K562 (cell line): ENCODE measurements around the gene CBFA2T3. TPM values are rescaled to one million over a fixed set of nuclear protein-coding genes. Genes with fewer than 3 reads are reported as not detected.
A peak's percentile ranks its signal among the peaks of the same experiment; 100 is the strongest.
"Not testable (repeated sequence)": the region's sequence is repeated elsewhere in the genome, so short reads cannot be mapped to it uniquely, and the experiment has no call there.

Experiments
- ATAC-seq: fragments of 200-7000 bp; cut with Tn5 transposase; 3 replicates; pipeline ENCODE4 v1.9.1; 2020; ENCODE audit warnings: moderate library complexity
- BruUV-seq: library from RNA; stranded (reverse); fragments of 400-500 nt; replicated peaks from 2 replicates; lab custom pipeline; 2021; lab: Mats Ljungman, UMichigan
- CTCF ChIA-PET: fragments of 300-600 bp; formaldehyde crosslinking; extraction: SDS; loops from one replicate; lab custom pipeline; 2021; ENCODE audit warnings: low intra/inter-chr PET ratio; lab: Yijun Ruan, JAX
- POLR2A ChIA-PET: fragments of 300-600, 350-650 bp; sonication (Branson Sonifier 250); formaldehyde crosslinking; extraction: SDS; loops from one replicate; lab custom pipeline; 2021; ENCODE audit warnings: antibody characterized with exemption, inconsistent platforms; lab: Yijun Ruan, JAX
- DNase-seq, 4 experiments: peaks; one replicate each; pipeline versions ENCODE4 v3.0.0 to v3.0.0-alpha.2; 2011 to 2018; ENCODE audit warnings: low spot score in 3 of 4, mixed read lengths in 3 of 4; ENCODE audit errors: extremely low read depth in 1 of 4
- FAIRE-seq: peaks from 2 replicates; lab custom pipeline; 2011; peaks lifted over from hg19 to GRCh38; lab: Jason Lieb, UNC
- H2AFZ ChIP-seq: 2 replicates; pipeline ENCODE4 v1.6.0; 2011; ENCODE audit warnings: low read depth, low read length, control low read depth, inconsistent platforms
- H3K27ac ChIP-seq: fragments of 200-600 bp; 3 replicates; pipeline ENCODE4 v1.8.0; 2011; ENCODE audit warnings: low read depth, mild to moderate bottlenecking, control low read depth, inconsistent platforms, low read length, moderate library complexity, mixed read lengths; ENCODE audit errors: extremely low read depth
- H3K27me3 ChIP-seq, 2 experiments: fragments of 300-600 bp in 1 of 2; 2 replicates in 1 of 2; 3 replicates in 1 of 2; pipeline versions ENCODE4 v1.6.0 to v1.8.0; 2011; ENCODE audit warnings: inconsistent platforms in 2 of 2, low read length in 2 of 2, mild to moderate bottlenecking in 1 of 2, mixed read lengths in 1 of 2, moderate library complexity in 1 of 2; ENCODE audit not compliant: control insufficient read depth in 2 of 2, insufficient read depth in 2 of 2
- H3K36me3 ChIP-seq: fragments of 300-600 bp; 3 replicates; pipeline ENCODE4 v1.8.0; 2011; ENCODE audit warnings: mild to moderate bottlenecking, low read length, inconsistent platforms; ENCODE audit not compliant: control insufficient read depth, insufficient read depth
- H3K4me1 ChIP-seq, 2 experiments: fragments of 200-600 bp in 1 of 2; replicated peaks in 1 of 2; 2 replicates in 1 of 2; 3 replicates in 1 of 2; pipeline versions ENCODE4 v1.5.1 to v1.8.0; 2011; ENCODE audit warnings: inconsistent platforms in 2 of 2, low read length in 2 of 2, mild to moderate bottlenecking in 1 of 2, mixed read lengths in 1 of 2, moderate library complexity in 1 of 2; ENCODE audit not compliant: control insufficient read depth in 2 of 2, insufficient read depth in 2 of 2
- H3K4me2 ChIP-seq: 2 replicates; pipeline ENCODE4 v1.6.1; 2011; ENCODE audit warnings: low read length, control low read depth, inconsistent platforms, mixed read lengths; ENCODE audit not compliant: insufficient read depth
- H3K4me3 ChIP-seq: fragments of 200-600 bp; sonication (generic), shearing (Covaris generic); 2 replicates; pipeline ENCODE4 v1.5.1; 2016; ENCODE audit warnings: control low read depth, inconsistent platforms
- H3K79me2 ChIP-seq: fragments of 200-600 bp; 3 replicates; pipeline ENCODE4 v1.8.0; 2011; ENCODE audit warnings: low read length, inconsistent platforms; ENCODE audit not compliant: control insufficient read depth, insufficient read depth
- H3K9ac ChIP-seq, 2 experiments: 2 replicates each; pipeline versions ENCODE4 v1.6.0 to v1.6.1; 2011; ENCODE audit warnings: low read depth in 2 of 2, low read length in 2 of 2, control low read depth in 1 of 2, inconsistent platforms in 1 of 2, mild to moderate bottlenecking in 1 of 2, mixed read lengths in 1 of 2; ENCODE audit not compliant: insufficient read depth in 1 of 2
- H3K9me1 ChIP-seq: one replicate; pipeline ENCODE4 v1.6.0; 2011; ENCODE audit warnings: inconsistent platforms, mild to moderate bottlenecking, low read length, moderate library complexity; ENCODE audit not compliant: control insufficient read depth, insufficient read depth
- H3K9me3 ChIP-seq: replicated peaks from 2 replicates; pipeline ENCODE4 v1.5.1; 2011; ENCODE audit warnings: low read depth, low read length, inconsistent platforms; ENCODE audit not compliant: control insufficient read depth, insufficient read depth
- H4K20me1 ChIP-seq: replicated peaks from 2 replicates; pipeline ENCODE4 v1.6.1; 2011; ENCODE audit warnings: low read length, inconsistent platforms, mixed read lengths; ENCODE audit not compliant: control insufficient read depth, insufficient read depth
- CLOCK ChIP-seq: fragments of 250-450 bp; sonication (Bioruptor Pico); IDR thresholded peaks from 2 replicates; pipeline ENCODE4 v1.4.0; 2020; ENCODE audit warnings: mild to moderate bottlenecking, moderate library complexity, borderline replicate concordance
- HEY1 ChIP-seq: fragments of 250-450 bp; sonication (Bioruptor Pico); IDR thresholded peaks from 2 replicates; pipeline ENCODE4 v1.5.0; 2020; ENCODE audit warnings: mild to moderate bottlenecking, moderate library complexity, borderline replicate concordance
- KAT7 ChIP-seq: sonication (generic); formaldehyde crosslinking; IDR thresholded peaks from 2 replicates; pipeline ENCODE4 v1.8.0; 2022; ENCODE audit warnings: missing genetic modification reagents, mild to moderate bottlenecking, borderline replicate concordance
- SMAD1 ChIP-seq: fragments of 150-350 bp; IDR thresholded peaks from 2 replicates; pipeline ENCODE4 v1.6.1; 2014; ENCODE audit warnings: low read length, low read depth; ENCODE audit not compliant: partially characterized antibody
- SMAD3 ChIP-seq: fragments of 450-650 bp; formaldehyde crosslinking; conservative IDR thresholded peaks from 2 replicates; pipeline ENCODE4 v1.4.0; 2020; ENCODE audit warnings: mild to moderate bottlenecking
- SMARCC2 ChIP-seq: fragments of 450-650 bp; IDR thresholded peaks from 2 replicates; pipeline ENCODE4 v1.6.1; 2017; ENCODE audit warnings: antibody characterized with exemption, moderate library complexity, mild to moderate bottlenecking, low read depth
- TARDBP ChIP-seq: fragments of 450-650 bp; IDR thresholded peaks from 2 replicates; pipeline ENCODE4 v1.6.1; 2016
- TEAD4 ChIP-seq, 2 experiments: sonication (generic) in 1 of 2; formaldehyde crosslinking in 1 of 2; IDR thresholded peaks; 2 replicates each; pipeline versions ENCODE4 v1.6.1 to v1.8.0; 2012 to 2022; ENCODE audit warnings: borderline replicate concordance in 1 of 2, inconsistent platforms in 1 of 2, low read length in 1 of 2, mild to moderate bottlenecking in 1 of 2, missing genetic modification reagents in 1 of 2
- TRIM24 ChIP-seq, 2 experiments: fragments of 450-650 bp; IDR thresholded peaks; 2 replicates each; pipeline ENCODE4 v1.6.1; 2016
- WGBS: fragments of 100-300 bp; shearing (Covaris generic); methylation state at CpG from one replicate; pipeline ENCODE4 v1.1.6; 2016; ENCODE audit warnings: low coverage, mixed read lengths; ENCODE audit not compliant: insufficient coverage; ENCODE audit errors: missing lambda C conversion rate; 5-methylcytosine and 5-hydroxymethylcytosine counted together
- in situ Hi-C: fragments of 300-500 bp; cut with MboI; formaldehyde crosslinking; loops from 4 replicates; pipeline ENCODE4 v1.15.0; 2018; ENCODE audit warnings: inconsistent platforms, mixed read lengths
- intact Hi-C: fragments of 100-400 bp; cut with micrococcal nuclease; formaldehyde crosslinking; loops from 2 replicates; pipeline ENCODE4 v1.14.2; 2022
- polyA plus RNA-seq, 8 experiments: library from polyadenylated mRNA; depleted of rRNA in 4 of 8; stranded (reverse) in 5 of 8; unstranded in 3 of 8; fragments of >200 nt; fragmentation: Nextera tagmentation in 2 of 8; fragmentation: Illumina TruSeq in 1 of 8; extraction: Ambion mirVana in 2 of 8; extraction: Trizol in 1 of 8; gene quantifications; 2 replicates each; pipeline versions ENCODE4 v1.2.1 to v1.2.3, GENCODE V29; 2011 to 2014; ENCODE audit warnings: inconsistent platforms in 1 of 8, missing spikeins in 1 of 8
- total RNA-seq, 7 experiments: library from RNA; depleted of rRNA in 6 of 7; stranded (reverse); fragments of >200 nt in 6 of 7; fragmentation: Illumina TruSeq in 2 of 7; extraction: Trizol in 2 of 7; gene quantifications; 2 replicates each; pipeline versions ENCODE4 v1.2.1 to v1.2.3, GENCODE V29; 2011 to 2021; ENCODE audit warnings: low replicate concordance in 1 of 7

Gene CBFA2T3
- total and polyA plus RNA-seq, 9 of the 15 experiments (the other 6 are each of a cell fraction or from before 2014, with no cell fraction given) = 2.3 to 145 (median 6.7) TPM

DNA sequence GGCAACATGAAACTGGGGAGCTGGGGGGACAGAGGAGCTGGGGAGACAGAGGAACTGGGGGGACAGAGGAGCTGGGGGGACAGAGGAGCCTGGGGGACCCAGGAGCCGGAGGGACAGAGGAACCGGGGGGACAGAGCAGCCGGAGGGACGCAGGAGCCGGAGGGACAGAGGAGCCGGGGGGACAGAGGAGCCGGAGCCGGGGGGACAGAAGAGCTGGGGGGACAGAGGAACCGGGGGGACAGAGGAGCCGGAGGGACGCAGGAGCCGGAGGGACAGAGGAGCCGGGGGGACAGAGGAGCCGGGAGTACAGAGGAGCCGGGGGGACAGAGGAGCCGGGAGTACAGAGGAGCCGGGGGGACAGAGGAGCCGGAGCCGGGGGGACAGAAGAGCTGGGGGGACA lies 25.1 kb upstream of the CBFA2T3 start:
- H4K20me1 ChIP-seq, H3K4me2 ChIP-seq, DNase-seq, H3K9ac ChIP-seq, H3K4me3 ChIP-seq, H3K79me2 ChIP-seq, CTCF ChIA-PET, H2AFZ ChIP-seq, H3K9me1 ChIP-seq, BruUV-seq, FAIRE-seq, ATAC-seq, H3K27ac ChIP-seq, H3K36me3 ChIP-seq, H3K27me3 ChIP-seq: not testable (repeated sequence)
- intact Hi-C loops (loop anchor here (5.0 to 10.0 kb wide), 2 partner anchors 45 to 187 kb away; partner anchors contain the start of gene APRT), in situ Hi-C loops (loop anchor here (5.0 kb wide), 1 partner anchor 45 kb away; no protein-coding TSS in a partner anchor)
- WGBS = 93% methylated on average over 3 of the region's 19 CpGs
- Histone ChIP-seq H3K9me3 (peaks cover 22% of the 10 kb centered on the region), H3K4me1 (peaks cover 31 to 72% of the 10 kb centered on the region in 2 experiments)
- POLR2A ChIA-PET = interaction anchor here (1.3 kb wide), 2 partner anchors 18 to 23 kb away, joined by 3 to 9 read pairs; no protein-coding TSS in a partner anchor

DNA sequence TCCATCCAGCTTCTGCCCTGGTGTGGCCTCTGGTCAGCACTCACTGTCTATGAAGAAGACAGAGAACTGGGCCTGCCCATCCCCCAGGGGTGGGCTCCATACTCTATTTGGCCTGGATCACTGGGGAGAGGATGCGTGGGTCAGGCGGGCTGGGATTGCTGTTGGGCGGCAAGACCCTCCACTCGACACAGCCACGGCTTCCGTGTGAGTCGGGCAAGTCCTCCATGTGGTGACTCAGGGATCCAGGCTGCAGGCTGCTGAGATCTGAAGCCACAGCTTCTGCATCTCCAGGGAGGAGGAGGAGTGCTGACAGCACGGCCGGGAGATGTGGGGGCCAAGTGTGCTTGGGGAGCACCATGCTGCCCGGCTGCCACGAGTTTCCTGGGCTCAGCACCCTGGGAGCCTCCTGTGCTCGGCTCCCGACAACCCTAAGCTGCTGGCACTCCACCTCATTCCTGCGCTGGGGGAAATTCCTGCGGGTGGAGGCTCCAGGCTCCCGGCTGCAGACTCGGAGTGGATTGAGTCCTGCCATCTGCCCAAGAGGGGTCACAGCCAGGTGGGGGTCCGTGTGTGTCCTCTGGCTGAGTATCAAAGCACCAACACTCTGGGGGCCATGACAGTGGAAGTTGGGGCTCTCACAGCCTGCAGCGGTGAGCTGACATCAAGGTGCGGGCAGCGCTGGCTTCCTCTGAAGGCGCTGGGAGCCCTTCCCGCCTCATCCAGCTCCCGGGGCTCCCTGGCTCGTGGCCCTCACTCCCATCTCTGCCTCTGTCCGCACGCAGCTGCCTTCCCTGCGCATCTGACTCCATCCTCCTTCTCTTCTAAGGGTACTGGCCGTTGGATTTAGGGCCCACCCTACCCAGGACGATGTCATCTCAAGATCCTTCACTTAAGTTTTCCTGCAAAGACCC lies 24.4 kb upstream of the CBFA2T3 start:
- Histone ChIP-seq H3K9me1 (no peaks in the 10 kb centered on the region), H3K27me3 (no peaks in the 10 kb centered on the region), H3K36me3 (no peaks in the 10 kb centered on the region), H3K4me1 (peaks cover 31 to 72% of the 10 kb centered on the region in 2 experiments), H3K79me2 (no peaks in the 10 kb centered on the region; the same call in 2 of the 3 replicates), H3K27ac (no peak overlapping the region), H3K9ac (no peak overlapping the region), H3K9me3 (peaks cover 25% of the 10 kb centered on the region), H2AFZ (no peak overlapping the region), H3K4me3 (no peak overlapping the region), H4K20me1 (no peaks in the 10 kb centered on the region; the same call in 1 of the 2 replicates), H3K4me2 (no peak overlapping the region)
- intact Hi-C loops (loop anchor here (5.0 to 10.0 kb wide), 2 partner anchors 46 to 187 kb away; partner anchors contain the start of gene APRT), in situ Hi-C loops (loop anchor here (5.0 kb wide), 1 partner anchor 46 kb away; no protein-coding TSS in a partner anchor)
- no TSS peak for BruUV-seq
- DNase-seq (no peak), FAIRE-seq (peak; percentile 60), ATAC-seq (no peak)
- CTCF ChIA-PET = no interaction called here
- WGBS = 80% methylated on average over 27 of the region's 30 CpGs
- POLR2A ChIA-PET = interaction anchor here (0.7 to 1.3 kb wide), 3 partner anchors 8 to 23 kb away, joined by 3 to 9 read pairs (median 4); no protein-coding TSS in a partner anchor
- TF ChIP-seq KAT7 (CRISPR knock-in tag) (no peak), TEAD4 (IDR thresholded peaks at IDR 0.05; ENCODE audit: low read length) (no peak), TEAD4 (CRISPR knock-in tag; IDR thresholded peaks at IDR 0.05; ENCODE audit: borderline replicate concordance) (no peak), SMAD3 (CRISPR knock-in tag) (no peak), TRIM24 (IDR thresholded peaks at IDR 0.05) (peak; percentile 33 to 72; a peak in 2 of 4 replicates), SMAD1 (no peak), HEY1 (CRISPR knock-in tag) (no peak), TARDBP (no peak), CLOCK (CRISPR knock-in tag) (no peak), SMARCC2 (no peak)
